CD14-positive monocyte (primary cell): ENCODE measurements around the gene CUBN. TPM values are rescaled to one million over a fixed set of nuclear protein-coding genes. Genes with fewer than 3 reads are reported as not detected.

Experiments
- DNase-seq, 3 donors: peaks; one replicate each; pipeline ENCODE4 v3.0.0-alpha.2; 2011 to 2022
- H2AFZ ChIP-seq: 2 replicates; pipeline ENCODE4 v1.6.0; 2012; ENCODE audit warnings: mild to moderate bottlenecking, low read depth, low read length, inconsistent platforms; ENCODE audit not compliant: insufficient read depth, poor library complexity, severe bottlenecking
- H3K27ac ChIP-seq, 2 donors: 1 replicate in 1 of 2; 2 replicates in 1 of 2; pipeline ENCODE4 v1.5.1; 2012 to 2013; ENCODE audit warnings: low read length in 2 of 2, control low read depth in 1 of 2, inconsistent platforms in 1 of 2, low read depth in 1 of 2, mild to moderate bottlenecking in 1 of 2
- H3K27me3 ChIP-seq, 2 donors: one replicate each; pipeline versions ENCODE4 v1.6.0 to v1.6.1; 2011 to 2013; ENCODE audit warnings: low read length in 2 of 2; ENCODE audit not compliant: control insufficient read depth in 2 of 2, insufficient read depth in 2 of 2
- H3K36me3 ChIP-seq, 2 donors: replicated peaks in 1 of 2; 1 replicate in 1 of 2; 2 replicates in 1 of 2; pipeline versions ENCODE4 v1.5.1 to v1.6.1; 2012 to 2013; ENCODE audit warnings: low read length in 2 of 2, control low read depth in 1 of 2, inconsistent platforms in 1 of 2, mild to moderate bottlenecking in 1 of 2; ENCODE audit not compliant: insufficient read depth in 2 of 2, control insufficient read depth in 1 of 2
- H3K4me1 ChIP-seq, 2 donors: 1 replicate in 1 of 2; 2 replicates in 1 of 2; pipeline versions ENCODE4 v1.5.1 to v1.6.1; 2012 to 2013; ENCODE audit warnings: low read length in 2 of 2, control low read depth in 1 of 2, inconsistent platforms in 1 of 2, mild to moderate bottlenecking in 1 of 2, moderate library complexity in 1 of 2; ENCODE audit not compliant: insufficient read depth in 2 of 2, control insufficient read depth in 1 of 2
- H3K4me2 ChIP-seq: replicated peaks from 2 replicates; pipeline ENCODE3; 2012; ENCODE audit warnings: low read length, moderate library complexity, mild to moderate bottlenecking; ENCODE audit not compliant: poor library complexity, severe bottlenecking; ENCODE audit errors: extremely low read depth
- H3K4me3 ChIP-seq, 3 experiments: fragments of 200-600 bp in 1 of 3; sonication (generic) in 1 of 3; replicated peaks in 1 of 3; 1 replicate in 2 of 3; 2 replicates in 1 of 3; pipeline ENCODE4 v1.5.1; 2011 to 2013; ENCODE audit warnings: low read length in 3 of 3, mild to moderate bottlenecking in 3 of 3, control low read depth in 2 of 3, low read depth in 2 of 3, inconsistent platforms in 1 of 3, moderate library complexity in 1 of 3
- H3K79me2 ChIP-seq: 2 replicates; pipeline ENCODE4 v1.6.0; 2012; ENCODE audit warnings: mild to moderate bottlenecking, control low read depth, inconsistent platforms, low read length, moderate library complexity; ENCODE audit not compliant: insufficient read depth
- H3K9ac ChIP-seq: 2 replicates; pipeline ENCODE4 v1.6.0; 2017; ENCODE audit warnings: low read length, mild to moderate bottlenecking; ENCODE audit not compliant: insufficient read depth, poor library complexity, severe bottlenecking
- H3K9me3 ChIP-seq, 2 donors: replicated peaks in 1 of 2; 1 replicate in 1 of 2; 2 replicates in 1 of 2; pipeline versions ENCODE4 v1.5.1 to v1.6.1; 2012 to 2013; ENCODE audit warnings: low read length in 2 of 2, control low read depth in 1 of 2; ENCODE audit not compliant: control insufficient read depth in 1 of 2, insufficient read depth in 1 of 2
- H4K20me1 ChIP-seq: 2 replicates; pipeline ENCODE4 v1.6.0; 2012; ENCODE audit warnings: mild to moderate bottlenecking, low read length, control low read depth, moderate library complexity; ENCODE audit not compliant: insufficient read depth
- H3K27ac Mint-ChIP-seq, 7 donors: one replicate each; pipeline ENCODE4 v1.8.0; 2020; ENCODE audit warnings: mild to moderate bottlenecking in 7 of 7, mixed read lengths in 7 of 7, moderate library complexity in 6 of 7, inconsistent platforms in 2 of 7
- H3K27me3 Mint-ChIP-seq, 3 donors: one replicate each; pipeline ENCODE4 v1.8.0; 2021 to 2022; ENCODE audit warnings: low read depth in 3 of 3, mild to moderate bottlenecking in 3 of 3, mixed read lengths in 3 of 3, moderate library complexity in 3 of 3, inconsistent platforms in 1 of 3
- H3K36me3 Mint-ChIP-seq, 2 donors: one replicate each; pipeline ENCODE4 v1.8.0; 2020; ENCODE audit warnings: mixed read lengths in 2 of 2, inconsistent platforms in 1 of 2, mild to moderate bottlenecking in 1 of 2
- H3K4me1 Mint-ChIP-seq: one replicate; pipeline ENCODE4 v1.8.0; 2020; ENCODE audit warnings: mild to moderate bottlenecking, mixed read lengths
- H3K4me3 Mint-ChIP-seq, 2 donors: one replicate each; pipeline ENCODE4 v1.8.0; 2020; ENCODE audit warnings: mild to moderate bottlenecking in 2 of 2, mixed read lengths in 2 of 2, moderate library complexity in 1 of 2
- H3K9me3 Mint-ChIP-seq, 7 donors: one replicate each; pipeline ENCODE4 v1.8.0; 2020 to 2022; ENCODE audit warnings: mixed read lengths in 7 of 7, mild to moderate bottlenecking in 6 of 7, moderate library complexity in 6 of 7, inconsistent platforms in 2 of 7
- CTCF ChIP-seq: fragments of 200-600 bp; IDR thresholded peaks from one replicate; pipeline ENCODE4 v1.8.0; 2022; ENCODE audit warnings: antibody characterized with exemption, mild to moderate bottlenecking
- WGBS: methylation state at CpG from one replicate; pipeline ENCODE4 v1.1.5; 2013; ENCODE audit warnings: missing lambda C conversion rate; ENCODE audit not compliant: insufficient coverage; 5-methylcytosine and 5-hydroxymethylcytosine counted together
- intact Hi-C, 2 donors: fragments of 100-400 bp; cut with micrococcal nuclease; formaldehyde crosslinking; loops; one replicate each; pipeline versions ENCODE4 v1.15.0 to v1.15.1; 2023
- polyA plus RNA-seq, 3 donors: library from polyadenylated mRNA; depleted of rRNA in 1 of 3; unstranded in 2 of 3; stranded (reverse) in 1 of 3; fragments of 300-500 nt in 2 of 3; fragments of >200 nt in 1 of 3; fragmentation: Illumina TruSeq in 2 of 3; gene quantifications; 1 replicate in 2 of 3; 2 replicates in 1 of 3; pipeline ENCODE4 v1.2.3, GENCODE V29; 2012 to 2021

The CUBN gene
- polyA plus RNA-seq, 3 donors = 0.95 TPM; not detected in 2

DNA sequence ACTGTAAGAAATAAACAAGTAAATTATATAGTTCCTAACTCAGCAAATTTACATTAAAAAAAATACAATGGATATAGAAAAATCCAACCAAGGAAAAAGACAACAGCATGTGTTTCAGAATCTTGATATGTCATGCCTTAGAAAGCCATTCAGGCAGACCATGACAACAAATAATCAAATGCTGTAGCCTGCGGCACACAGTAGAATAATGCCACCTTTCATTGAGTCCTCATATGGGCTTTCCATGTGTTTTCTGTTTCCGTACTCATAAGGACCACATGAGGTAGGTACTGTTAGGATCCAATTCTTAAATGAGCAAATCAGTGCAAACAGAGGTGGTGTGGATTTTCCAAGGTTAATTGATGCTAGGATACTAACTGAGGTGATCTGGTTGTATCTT is 138.6 kb downstream of the CUBN start:
- Histone ChIP-seq H3K36me3 (no peaks in the 10 kb centered on the region), H3K4me2 (no peak overlapping the region), H3K4me1 (peaks cover 0 to 2% of the 10 kb centered on the region in 2 donors), H2AFZ (no peak overlapping the region), H3K27me3 (no peaks in the 10 kb centered on the region), H3K79me2 (no peaks in the 10 kb centered on the region), H3K4me3 (no peak overlapping the region), H3K27ac (no peak overlapping the region), H3K9ac (no peak overlapping the region), H4K20me1 (no peaks in the 10 kb centered on the region), H3K9me3 (no peaks in the 10 kb centered on the region)
- DNase-seq = no peak
- Mint-ChIP-seq H3K9me3 (peaks cover 0 to 6% (median 0%) of the 10 kb centered on the region in 7 donors), H3K27ac (no peak overlapping the region), H3K27me3 (peaks cover 0 to 10% (median 5%) of the 10 kb centered on the region in 3 donors), H3K4me3 (no peak overlapping the region), H3K4me1 (peaks cover 2% of the 10 kb centered on the region), H3K36me3 (no peaks in the 10 kb centered on the region)
- WGBS = 100% methylated on average over 1 of the region's 2 CpGs
- no peak for TF ChIP-seq CTCF
- intact Hi-C loops = no loop called here

- no peak overlapping the region for H2AFZ ChIP-seq
- Mint-ChIP-seq H3K36me3 (no peaks in the 10 kb centered on the region), H3K4me3 (no peak overlapping the region)
Observed at GRCh38 chr10:16989826-16990293, 139.8 kb downstream of the CUBN start.

More at GRCh38 chr10:16989826-16990293, 139.8 kb downstream of the CUBN start:
- Histone ChIP-seq H3K27me3 (no peaks in the 10 kb centered on the region), H3K9ac (no peak overlapping the region), H3K79me2 (no peaks in the 10 kb centered on the region), H3K27ac (no peak overlapping the region), H4K20me1 (no peaks in the 10 kb centered on the region), H3K9me3 (no peaks in the 10 kb centered on the region), H3K36me3 (no peaks in the 10 kb centered on the region), H3K4me2 (no peak overlapping the region), H3K4me3 (no peak overlapping the region), H3K4me1 (no peaks in the 10 kb centered on the region)
- Mint-ChIP-seq H3K27ac (no peak overlapping the region), H3K27me3 (peaks cover 0 to 6% (median 2%) of the 10 kb centered on the region in 3 donors), H3K9me3 (peaks cover 0 to 6% (median 0%) of the 10 kb centered on the region in 7 donors), H3K4me1 (no peaks in the 10 kb centered on the region)
- WGBS = 98% methylated on average over 6 of the region's 8 CpGs
- DNase-seq = no peak
- no peak for TF ChIP-seq CTCF
- intact Hi-C loops = no loop called here
